ENCODE data around the gene CRY1.

CRY1 gene

GRCh38 chr12:106941481-106942156 is 151.7 kb downstream of the CRY1 start:
- DNase-seq (ENCODE audit: insufficient read length, low spot score) (no peak), FAIRE-seq (no peak)
- TF ChIP-seq TAF1 (IDR thresholded peaks at IDR 0.05; ENCODE audit: low read depth, low read length), result no peak
- TF ChIP-seq POLR2AphosphoS5 (IDR thresholded peaks at IDR 0.05; ENCODE audit: low read depth, low read length), result no peak
- TF ChIP-seq PAX5 (IDR thresholded peaks at IDR 0.05; ENCODE audit: insufficient read depth, low read length, severe bottlenecking), result no peak
- no peak for TF ChIP-seq POLR2A (IDR thresholded peaks at IDR 0.05; ENCODE audit: low read depth, low read length)
- no peak for TF ChIP-seq SPI1 (IDR thresholded peaks at IDR 0.05; ENCODE audit: low read depth, low read length)
- TF ChIP-seq POU2F2 (IDR thresholded peaks at IDR 0.05; ENCODE audit: low read depth, low read length), result no peak
